CD4-positive, alpha-beta T cell treated with Interleukin-6 for 4 hours (primary cell): ENCODE data around the gene AIRE.

Source experiments
- DNase-seq: peaks from one replicate; pipeline ENCODE4 v3.0.0-alpha.2; 2020; ENCODE audit warnings: mixed read lengths

Gene AIRE

DNA sequence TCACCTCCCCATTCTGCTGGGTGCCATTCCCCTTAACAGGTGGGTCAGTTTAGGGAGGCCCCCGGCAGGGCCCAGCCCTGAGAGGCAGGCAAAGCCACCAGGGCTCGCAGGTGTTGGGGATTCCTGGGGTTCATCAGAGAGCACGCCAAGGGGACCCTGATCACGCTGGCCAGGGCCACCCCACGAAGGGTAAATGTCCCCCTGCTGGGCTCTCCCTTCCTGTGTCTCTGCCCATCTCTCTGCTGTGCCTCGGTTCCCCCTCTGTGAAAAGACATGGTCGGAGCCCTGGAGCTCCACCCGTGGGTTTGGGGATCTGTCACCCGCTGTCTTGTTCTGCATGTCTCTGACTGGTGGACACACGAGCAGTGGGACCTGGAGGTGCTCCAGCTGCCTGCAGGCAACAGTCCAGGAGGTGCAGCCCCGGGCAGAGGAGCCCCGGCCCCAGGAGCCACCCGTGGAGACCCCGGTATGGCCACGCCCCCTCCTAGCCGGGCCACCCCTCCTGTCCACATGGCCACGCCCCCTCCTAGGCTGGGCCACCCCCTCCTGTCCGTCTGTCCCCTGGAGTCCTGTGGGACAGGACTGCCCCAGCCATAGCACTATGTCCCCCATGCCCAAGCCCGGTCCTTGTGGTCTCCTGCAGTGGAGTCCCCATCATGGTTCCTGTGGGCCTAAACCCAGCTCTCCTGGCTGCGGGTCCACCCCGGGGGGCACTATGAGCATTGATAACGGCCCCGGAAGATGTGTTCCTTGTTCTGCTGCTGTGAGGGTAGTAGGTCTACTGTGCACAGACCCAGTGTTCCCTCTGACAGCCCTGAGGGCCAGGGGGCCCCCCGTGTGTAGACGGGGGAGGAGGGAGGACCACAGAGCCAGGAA lies 6.5 kb downstream of the AIRE start:
- no peak for DNase-seq

DNA sequence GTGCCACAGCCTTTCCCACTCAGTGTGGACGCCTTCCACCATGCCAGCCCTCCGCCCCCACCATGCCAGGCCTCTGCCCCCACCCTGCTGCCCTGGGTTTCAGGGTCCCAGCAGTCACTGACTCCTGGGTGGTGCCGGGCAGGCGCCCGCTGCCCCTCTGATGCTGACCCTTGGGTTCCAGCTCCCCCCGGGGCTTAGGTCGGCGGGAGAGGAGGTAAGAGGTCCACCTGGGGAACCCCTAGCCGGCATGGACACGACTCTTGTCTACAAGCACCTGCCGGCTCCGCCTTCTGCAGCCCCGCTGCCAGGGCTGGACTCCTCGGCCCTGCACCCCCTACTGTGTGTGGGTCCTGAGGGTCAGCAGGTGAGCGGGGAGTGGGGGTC lies 7.1 kb downstream of the AIRE start:
- DNase-seq: no peak

DNA sequence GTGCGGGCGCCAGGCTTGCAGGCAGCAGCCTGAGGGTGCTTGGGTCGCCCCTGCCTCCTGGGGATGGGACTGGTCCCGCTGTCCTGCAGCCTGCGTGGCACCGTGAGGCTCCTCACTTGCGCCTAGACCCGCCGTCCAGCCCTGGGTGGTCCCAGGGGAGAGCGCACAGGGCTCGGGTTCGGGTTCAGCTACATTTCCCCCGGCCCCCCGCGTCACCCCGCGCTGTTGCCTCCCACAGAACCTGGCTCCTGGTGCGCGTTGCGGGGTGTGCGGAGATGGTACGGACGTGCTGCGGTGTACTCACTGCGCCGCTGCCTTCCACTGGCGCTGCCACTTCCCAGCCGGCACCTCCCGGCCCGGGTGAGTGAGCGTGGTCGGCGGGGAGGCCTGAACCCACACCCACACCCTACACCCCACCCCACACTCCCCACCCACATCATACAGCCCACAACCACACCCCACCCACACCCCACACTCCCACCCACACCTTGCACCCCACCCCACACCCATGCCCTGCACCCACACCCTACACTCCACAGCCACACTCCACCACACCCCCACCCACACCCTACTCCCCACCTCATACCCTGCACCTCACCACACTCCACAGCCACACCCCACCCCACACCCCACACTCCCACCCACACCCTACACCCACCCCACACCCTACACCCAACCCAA lies 8.0 kb downstream of the AIRE start:
- peak; percentile 49 for DNase-seq

DNA sequence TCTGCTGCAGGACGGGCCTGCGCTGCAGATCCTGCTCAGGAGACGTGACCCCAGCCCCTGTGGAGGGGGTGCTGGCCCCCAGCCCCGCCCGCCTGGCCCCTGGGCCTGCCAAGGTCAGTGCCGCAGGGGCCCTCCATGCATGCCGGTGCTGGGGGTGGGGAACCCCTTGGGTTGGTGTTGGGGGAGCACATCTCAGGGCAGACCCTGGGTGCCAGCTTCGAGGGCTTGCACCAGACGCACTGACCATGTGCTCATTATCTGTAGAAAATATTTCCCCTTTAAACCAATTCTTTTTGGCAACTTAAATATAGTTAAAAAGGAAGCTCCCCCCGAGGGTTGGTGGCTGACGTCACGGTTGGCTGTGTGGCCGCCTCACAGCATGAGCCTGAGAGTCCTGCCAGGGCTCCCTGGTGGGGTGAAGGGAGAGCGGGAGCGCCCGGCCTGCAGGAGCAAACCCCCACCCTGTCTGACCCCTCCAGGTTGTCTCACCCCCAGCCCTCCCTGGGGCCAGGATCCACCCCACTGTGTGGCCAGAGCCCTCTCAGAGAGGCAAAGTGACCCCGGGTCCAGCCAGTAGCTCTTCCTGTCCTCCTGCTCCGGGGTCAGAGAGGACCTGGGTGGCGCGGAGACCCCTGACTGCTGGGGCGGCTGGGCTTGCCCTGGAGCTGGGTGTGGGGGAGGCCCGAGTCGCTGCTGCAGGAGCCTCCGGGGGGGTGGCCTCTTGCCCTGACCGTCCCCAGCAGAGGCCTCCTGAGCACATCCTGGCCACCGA lies 8.9 kb downstream of the AIRE start:
- peak; percentile 24 for DNase-seq

DNA sequence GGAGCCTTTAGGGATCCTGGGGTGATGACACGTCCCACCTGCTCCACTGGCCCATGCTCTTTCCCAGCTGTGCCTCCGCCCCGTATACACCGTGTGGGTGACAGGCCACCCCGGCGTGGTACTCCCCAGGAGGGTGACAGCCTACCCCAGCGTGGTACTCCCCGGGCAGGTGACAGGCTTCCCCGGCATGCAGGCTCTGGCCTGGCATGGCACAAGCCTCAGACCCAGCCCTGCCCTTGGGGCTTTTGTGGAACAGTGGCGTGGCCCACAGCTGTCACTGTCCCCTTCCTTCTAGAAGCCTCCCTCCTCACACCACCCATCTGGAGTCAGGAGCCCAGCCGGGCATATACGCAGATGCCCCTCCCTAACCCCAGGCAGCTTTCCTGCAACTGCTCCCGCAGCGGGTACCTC lies 9.5 kb downstream of the AIRE start:
- DNase-seq: no peak

DNA sequence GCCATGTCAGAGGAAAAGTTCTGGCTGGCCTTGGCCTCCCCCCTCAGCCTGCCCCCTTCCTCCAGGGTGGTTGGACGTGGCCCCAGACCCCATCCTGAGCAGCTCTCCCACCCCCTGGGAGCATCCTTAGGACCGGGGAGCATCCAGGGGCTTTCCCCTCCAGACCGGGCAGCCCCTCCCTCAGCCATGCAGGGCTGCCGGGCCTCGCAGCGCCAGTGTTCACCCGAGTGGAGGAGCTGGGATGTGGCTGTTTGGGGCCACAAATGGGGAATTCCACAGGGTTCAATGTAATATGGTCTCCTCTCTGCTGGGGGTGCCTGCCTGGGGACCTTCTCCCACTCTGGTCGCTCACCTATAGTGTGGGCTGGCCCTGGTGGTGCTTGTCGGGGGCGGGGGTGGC lies 10.0 kb downstream of the AIRE start:
- DNase-seq: no peak

DNA sequence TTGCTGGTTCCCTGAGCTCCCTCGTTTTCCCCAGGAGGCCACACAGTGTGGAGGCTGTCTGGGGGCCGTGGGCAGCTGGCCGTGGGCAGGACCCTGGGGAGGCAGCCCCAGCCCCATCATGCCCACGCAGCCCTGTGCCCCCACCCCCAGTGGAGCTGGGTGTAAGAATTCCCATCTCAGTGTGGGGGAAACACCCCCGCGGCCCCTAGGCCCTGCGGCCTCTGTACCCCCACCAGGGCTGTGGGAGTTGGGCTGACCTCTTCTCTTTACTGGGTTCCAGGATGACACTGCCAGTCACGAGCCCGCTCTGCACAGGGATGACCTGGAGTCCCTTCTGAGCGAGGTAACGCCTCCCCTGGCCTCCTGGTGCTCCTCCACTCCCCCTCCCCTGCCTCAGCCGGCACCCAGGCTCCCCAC lies 10.4 kb downstream of the AIRE start:
- no peak for DNase-seq

DNA sequence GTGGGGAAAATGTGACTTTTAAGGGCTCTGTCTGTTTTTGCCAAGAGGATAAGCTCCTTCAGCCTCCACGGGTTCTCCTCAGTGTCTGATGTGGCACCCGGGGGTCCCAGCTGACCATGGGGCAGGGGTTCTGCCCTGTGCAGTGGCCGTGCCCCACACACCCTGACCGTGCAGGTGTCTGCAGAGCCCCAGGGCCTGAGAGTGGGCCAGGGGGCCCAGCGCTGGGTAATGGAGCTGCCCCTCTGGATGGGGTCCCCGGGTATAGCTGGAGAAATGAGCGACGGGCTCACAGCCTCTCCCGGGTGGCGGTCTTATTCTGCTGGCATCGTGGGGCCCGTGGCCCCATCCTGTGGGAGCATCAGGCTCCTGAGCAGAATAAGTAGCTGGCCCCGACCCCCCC lies 11.2 kb downstream of the AIRE start:
- no peak for DNase-seq

DNA sequence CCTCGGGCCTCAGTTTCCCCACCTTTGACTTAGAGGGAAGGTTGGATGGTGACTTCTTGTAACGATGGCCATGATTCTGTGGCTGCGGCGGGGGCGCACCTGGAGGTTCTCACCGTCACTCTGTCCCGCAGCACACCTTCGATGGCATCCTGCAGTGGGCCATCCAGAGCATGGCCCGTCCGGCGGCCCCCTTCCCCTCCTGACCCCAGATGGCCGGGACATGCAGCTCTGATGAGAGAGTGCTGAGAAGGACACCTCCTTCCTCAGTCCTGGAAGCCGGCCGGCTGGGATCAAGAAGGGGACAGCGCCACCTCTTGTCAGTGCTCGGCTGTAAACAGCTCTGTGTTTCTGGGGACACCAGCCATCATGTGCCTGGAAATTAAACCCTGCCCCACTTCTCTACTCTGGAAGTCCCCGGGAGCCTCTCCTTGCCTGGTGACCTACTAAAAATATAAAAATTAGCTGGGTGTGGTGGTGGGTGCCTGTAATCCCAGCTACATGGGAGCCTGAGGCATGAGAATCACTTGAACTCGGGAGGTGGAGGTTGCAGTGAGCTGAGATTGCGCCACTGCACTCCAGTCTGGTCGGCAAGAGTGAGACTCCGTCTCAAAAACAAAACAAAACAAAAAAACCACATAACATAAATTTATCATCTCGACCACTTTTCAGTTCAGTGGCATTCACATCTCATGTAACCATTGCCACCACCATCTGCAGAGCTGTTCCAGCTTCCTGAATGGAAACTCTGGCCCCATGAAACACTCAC lies 12.0 kb downstream of the AIRE start:
- DNase-seq: peak; percentile 83

DNA sequence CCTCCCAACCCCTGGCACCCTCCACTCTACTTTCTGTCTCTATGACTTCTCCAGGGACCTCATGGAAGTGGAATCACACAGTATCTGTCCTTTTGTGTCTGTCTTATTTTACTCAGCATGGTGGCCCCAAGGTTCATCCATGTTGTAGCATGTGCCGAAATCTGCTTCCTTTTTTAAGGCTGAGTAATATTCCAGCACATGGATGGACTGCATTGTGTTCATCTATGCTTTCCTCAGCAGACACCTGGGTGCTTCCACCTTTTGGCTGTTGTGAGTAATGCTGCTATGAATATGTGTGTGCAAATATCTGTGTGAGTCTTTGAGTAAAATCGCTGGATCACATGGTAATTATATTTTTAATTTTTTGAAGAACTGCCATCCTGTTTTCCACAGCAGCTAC lies 12.6 kb downstream of the AIRE start:
- DNase-seq: no peak

DNA sequence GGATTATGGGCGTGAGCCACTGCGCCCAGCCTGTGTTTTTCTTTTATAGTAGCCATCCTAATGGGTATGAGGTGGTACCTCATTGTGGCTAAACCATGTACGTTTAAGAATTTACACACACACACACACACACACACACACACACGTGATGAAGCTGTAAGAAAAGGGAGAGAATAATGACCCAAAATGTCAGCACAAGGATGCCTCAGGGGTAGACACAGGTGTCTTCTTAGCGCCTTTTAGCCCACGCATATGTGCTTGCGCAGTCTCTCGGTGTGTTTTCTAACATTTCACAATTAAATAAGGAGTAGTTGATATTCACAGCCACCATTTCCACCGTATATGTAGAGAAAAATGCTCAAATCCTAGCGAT lies 13.4 kb downstream of the AIRE start:
- DNase-seq: peak; percentile 14

DNA sequence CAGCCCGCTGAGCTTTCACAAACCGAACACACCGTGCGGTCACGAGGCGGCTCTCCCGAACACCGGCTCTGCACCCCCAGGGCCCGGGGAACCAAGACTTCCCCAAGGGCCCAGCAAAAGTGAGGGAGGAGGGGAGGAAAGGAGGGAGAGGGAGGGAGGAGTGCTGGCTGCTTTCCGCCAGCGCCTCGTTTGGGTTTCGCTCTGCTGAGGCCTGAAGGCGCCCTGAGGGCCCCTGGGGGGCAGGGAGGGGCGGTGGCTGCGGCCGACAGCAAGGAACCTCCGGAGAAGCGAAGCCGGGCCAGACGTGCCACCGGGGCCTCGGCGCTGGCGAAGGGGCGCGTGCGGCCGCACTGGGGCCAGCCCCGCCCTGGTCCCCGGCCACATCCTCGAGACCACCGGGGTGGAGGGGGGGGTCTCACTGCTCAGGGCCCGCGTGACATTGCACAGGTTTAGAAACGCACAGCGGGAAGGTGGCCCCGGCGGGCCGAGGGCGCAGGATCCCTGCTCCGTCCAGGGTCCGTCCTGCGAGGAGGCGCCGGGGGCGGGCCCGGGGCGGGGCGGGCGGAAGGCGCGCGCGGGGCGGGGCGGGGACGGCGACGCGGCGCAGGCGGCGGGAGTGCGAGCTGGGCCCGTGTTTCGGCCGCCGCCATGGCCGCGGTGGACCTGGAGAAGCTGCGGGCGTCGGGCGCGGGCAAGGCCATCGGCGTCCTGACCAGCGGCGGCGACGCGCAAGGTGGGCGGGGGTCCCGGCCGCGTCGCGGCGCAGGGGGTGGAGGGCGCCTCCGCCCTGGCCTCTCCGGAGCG lies 14.0 kb downstream of the AIRE start, which contains the start of gene PFKL:
Gene PFKL (plus strand): TSS at position 596 of the 804 bp plus-strand sequence. CDS start 53 bp downstream, at position 649.
- DNase-seq: peak; percentile 69

DNA sequence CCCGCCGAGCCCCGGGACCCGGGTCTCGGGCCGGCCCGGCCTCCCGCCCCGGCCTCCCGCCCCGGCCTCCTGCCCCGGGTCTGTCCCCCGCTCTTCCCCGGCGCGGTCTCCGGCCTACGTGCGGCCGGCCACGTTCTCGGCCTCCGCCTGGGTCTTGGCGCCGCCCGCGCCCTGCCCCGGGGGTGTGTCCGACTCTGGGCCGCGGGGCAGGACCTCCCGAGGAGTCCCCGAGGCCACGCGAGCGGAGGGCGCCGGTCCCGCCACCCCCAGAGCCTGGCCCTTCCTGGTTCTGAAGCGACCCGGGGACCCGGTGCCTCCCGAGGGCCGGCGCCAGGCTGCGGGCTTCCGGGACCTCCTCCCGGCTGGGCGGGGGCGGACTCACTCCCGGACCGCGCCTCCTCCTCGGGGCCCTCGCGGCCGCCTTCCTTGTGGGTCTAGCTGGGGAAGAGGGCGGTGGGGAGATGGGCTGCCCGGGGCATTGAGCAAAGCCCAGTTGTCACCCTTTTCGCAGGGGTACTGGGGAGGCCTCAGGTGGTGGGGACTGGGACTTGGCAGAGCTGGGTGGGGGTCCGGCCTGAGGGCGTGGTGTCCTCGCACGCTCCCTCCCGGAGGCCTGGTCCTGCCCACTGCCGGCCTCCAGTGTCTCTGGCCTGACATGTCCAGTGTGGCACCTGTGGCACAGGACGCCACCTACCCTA lies 14.7 kb downstream of the AIRE start:
- DNase-seq: peak; percentile 75

DNA sequence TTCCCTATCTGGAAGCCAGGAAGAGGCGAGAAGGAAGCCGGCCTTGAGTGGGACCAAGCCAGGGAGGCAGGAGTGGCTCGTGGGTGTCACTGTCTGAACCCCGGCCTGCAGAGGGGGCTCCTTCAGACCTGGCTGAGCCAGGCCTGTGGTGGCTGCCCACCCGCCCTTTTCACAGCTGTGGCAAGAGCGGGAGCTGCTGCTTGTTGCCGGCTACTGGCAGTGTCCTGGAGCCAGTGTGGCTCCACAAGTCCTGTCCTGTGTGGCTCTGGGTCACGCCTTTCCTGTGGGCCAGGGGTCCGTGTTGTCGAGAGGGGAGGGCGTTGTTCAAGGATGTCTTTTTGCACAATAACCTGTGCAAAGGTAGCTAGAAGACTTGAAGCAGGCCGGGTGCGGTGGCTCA lies 15.5 kb downstream of the AIRE start:
- no peak for DNase-seq

DNA sequence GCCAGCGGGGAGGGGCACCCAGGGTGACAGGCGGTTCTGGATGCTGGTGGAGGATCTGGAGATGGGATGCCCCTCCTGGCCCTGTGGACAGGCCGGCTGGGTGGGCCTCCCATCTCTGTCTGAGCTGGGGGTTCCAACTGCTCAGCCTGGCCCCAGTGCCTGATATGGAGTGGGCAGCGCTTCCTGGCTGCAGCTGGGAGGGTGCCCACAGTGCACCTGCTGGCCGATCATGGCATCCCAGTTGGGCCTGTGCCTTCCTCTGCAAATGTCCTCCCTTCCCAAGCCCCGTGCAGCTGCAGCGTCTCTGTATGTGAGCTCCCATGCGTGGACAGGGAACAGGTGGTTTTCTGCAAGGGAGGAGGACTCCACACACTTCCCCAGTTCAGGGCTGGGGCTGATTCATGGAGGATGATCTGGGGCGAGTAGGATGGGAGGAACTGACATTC lies 16.3 kb downstream of the AIRE start:
- no peak for DNase-seq

DNA sequence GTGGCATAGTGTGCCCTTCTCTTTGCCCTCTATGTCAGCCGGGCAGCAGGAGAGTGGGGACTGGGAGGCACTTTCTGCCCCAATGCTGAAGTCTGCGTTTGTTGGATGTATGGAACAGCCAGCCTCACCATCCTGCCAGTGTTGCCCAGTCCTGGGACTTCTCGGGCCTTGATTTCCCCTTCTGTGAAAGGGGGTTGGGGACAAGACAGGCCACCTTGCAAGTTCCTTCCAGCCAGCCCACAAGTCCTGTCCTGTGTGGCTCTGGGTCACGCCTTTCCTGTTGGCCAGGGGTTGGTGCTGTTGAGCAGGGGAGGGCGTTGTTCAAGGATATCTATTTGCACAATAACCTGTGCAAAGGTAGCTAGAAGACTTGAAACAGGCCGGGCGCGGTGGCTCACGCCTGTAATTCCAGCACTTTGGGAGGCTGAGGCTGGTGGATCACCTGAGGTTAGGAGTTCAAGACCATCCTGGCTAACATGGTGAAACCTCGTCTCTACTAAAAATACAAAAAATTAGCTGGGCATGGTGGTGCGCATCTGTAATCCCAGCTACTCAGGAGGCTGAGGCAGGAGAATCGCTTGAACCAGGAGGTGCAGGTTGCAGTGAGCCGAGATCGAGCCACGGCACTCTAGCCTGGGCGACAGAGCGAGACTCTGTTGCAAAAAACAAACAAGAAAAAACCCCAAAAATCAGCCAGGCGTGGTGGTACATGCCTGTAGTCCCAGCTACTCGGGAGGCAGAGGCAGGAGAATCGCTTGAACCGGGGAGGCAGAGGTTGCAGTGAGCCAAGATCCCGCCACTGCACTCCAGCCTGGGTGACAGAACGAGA lies 17.1 kb downstream of the AIRE start:
- DNase-seq: peak; percentile 31

DNA sequence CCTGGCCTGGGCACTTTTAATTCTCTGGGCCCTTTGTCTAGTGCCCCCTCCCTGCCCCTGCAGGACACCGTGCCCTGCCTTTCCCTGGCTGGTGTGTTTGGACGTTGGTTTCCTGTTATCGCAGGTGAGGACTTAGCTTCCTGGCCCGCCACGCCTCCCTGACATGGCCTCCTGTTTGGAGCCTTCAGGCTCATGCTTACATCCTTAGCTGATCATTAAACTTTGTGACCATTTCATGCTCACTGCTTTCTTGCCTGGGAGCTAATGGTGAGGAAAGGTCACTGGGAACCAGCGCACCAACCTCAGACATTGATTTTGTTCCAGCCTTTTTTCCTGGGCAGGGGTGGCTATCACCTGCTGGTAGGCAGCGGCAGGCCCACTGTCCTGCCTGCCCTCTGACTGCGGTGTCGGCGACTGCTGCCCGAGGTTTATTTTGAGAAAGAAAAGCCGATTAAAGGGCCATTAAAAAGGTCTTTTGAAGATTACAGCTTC lies 17.9 kb downstream of the AIRE start:
- DNase-seq: peak; percentile 49

DNA sequence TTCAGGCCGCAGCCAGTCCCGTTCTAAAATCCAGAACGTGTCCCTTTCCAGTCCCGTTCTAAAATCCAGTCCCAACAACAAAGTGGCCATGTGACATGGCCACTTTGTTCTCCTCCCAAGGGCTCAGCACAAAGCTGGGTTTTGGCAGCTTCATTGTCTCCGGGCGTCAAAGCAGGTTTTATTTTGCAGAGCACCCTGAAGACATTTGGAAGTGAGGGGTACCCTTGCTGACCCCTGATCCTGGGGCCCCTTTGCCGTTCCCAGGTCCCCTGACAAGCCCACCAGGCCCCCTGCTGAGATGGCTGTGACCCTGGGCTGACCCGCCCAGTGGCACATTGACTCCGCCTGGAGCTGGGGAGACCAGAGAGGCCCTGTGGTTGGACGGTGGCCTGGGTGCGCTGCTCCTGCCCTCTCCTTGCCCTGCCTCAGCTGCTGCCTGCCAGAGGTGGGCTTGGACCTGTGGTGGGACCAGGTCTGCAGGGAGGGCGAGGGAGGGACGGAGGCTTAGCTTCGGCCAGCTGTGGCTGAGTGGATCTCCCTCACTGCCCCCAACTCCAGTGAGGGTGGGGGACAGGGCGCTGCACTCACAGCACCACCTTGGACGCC lies 18.4 kb downstream of the AIRE start:
- no peak for DNase-seq

DNA sequence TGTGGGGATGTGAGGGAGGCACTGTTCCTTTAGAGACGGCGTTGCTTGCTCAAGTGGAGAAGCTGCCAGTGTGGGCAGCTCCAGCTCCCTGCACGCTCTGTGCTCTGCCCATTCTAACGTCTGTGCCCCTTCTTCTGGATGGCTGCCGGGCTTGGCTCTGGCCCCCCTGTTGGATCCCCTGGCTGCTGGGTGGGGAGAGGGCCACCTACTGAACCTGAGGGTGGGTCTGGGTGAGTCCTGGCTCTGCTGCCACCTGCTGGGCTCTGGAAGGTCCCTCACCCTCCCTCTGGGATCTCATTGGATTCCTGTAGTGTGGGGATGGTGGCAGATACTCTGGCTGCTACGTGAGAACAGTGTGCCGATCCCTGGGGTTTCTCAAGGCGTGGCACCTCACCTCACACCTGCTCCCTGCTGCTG lies 19.2 kb downstream of the AIRE start:
- DNase-seq: peak; percentile 64

DNA sequence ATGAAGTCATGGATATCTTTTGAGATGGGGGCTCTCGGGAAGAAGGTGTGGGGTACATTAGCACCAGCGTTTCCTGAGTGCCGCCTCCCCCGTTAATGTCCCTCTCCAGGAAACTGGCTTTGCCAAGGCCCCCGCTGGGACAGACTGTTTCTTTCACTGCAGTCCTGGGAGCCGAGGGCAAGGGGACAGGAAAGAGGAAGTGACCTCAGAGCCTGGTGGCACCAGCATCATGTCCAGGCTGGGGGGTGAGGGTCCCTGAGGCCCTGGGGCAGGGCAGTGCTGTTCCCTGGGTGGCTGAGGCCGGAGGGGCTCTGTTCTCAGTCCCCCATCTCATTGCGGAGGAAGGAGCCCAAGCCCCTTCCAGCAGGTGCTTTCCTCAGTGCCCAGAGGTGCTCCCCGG lies 20.0 kb downstream of the AIRE start:
- DNase-seq: no peak
